ENCODE results near the gene LRRC37A2. TPM values are rescaled to one million over a fixed set of nuclear protein-coding genes. Genes with fewer than 3 reads are reported as not detected.
"Not testable (repeated sequence)": the region's sequence is repeated elsewhere in the genome, so short reads cannot be mapped to it uniquely, and the experiment has no call there.

LRRC37A2 gene
- total and polyA plus RNA-seq, 2 of the 8 experiments (the other 6 are each of a cell fraction or from before 2014, with no cell fraction given) = 4.7 to 10.7 TPM

DNA sequence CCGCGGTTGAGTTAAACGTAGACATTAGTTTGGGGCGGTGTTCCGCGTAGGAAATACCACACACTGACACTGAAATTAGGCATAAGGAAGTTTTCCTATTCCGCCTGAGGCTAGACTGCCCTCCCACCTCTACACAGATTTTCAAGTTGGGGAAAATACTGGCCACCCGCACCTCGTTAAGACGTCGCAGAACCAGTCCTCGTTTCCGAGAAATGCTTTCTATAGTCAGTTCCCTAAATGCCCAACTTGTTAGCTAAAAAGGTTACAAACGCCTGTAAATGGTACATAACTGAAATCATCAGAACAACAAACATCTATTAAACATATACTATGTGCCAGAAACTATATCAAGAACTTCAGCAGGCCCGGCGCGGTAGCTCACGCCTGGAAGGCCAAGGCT lies 67.8 kb downstream of the LRRC37A2 start:
- H2AK5ac ChIP-seq (ENCODE audit: low read depth, low read length); H3K27ac ChIP-seq (ENCODE audit: low read depth, low read length); H3K56ac ChIP-seq (replicated peaks; ENCODE audit: insufficient read length, low read depth, low read length); H2BK20ac ChIP-seq (ENCODE audit: low read length); H3K27me3 ChIP-seq (replicated peaks in 1 of 4; ENCODE audit: control insufficient read depth in 3 of 4, extremely low read depth in 1 of 4, insufficient read depth in 3 of 4, low read length in 3 of 4); H3K23ac ChIP-seq (ENCODE audit: insufficient read length); POLR2A ChIA-PET (ENCODE audit: partially characterized antibody); H3K9me3 ChIP-seq (ENCODE audit: insufficient read depth in 2 of 2, low read depth in 1 of 2, low read length in 1 of 2); H3K18ac ChIP-seq (ENCODE audit: extremely low read depth, low read length); H4K20me1 ChIP-seq (replicated peaks in 1 of 2; ENCODE audit: control insufficient read depth in 1 of 2, insufficient read depth in 2 of 2, low read length in 2 of 2); H2AFZ ChIP-seq (ENCODE audit: low read length); DNase-seq (ENCODE audit: low read depth in 1 of 2, low spot score in 2 of 2); H4K8ac ChIP-seq (ENCODE audit: extremely low read depth, insufficient read depth, low read length); H3K4ac ChIP-seq (replicated peaks; ENCODE audit: insufficient read length, low read depth, low read length); CTCF ChIA-PET (ENCODE audit: partially characterized antibody); FAIRE-seq; H4K91ac ChIP-seq (replicated peaks; ENCODE audit: insufficient read length, low read length); H3K79me1 ChIP-seq (ENCODE audit: low read depth, low read length); H2BK12ac ChIP-seq (ENCODE audit: low read depth, low read length); H3K4me2 ChIP-seq (ENCODE audit: insufficient read depth in 1 of 2, low read depth in 2 of 2, low read length in 2 of 2); H3K79me2 ChIP-seq (ENCODE audit: control insufficient read depth in 1 of 2, insufficient read depth in 2 of 2, low read length in 2 of 2); H3K9ac ChIP-seq (replicated peaks in 1 of 4; ENCODE audit: extremely low read depth in 1 of 4, low read depth in 3 of 4, low read length in 3 of 4); H2BK5ac ChIP-seq (ENCODE audit: low read depth, low read length); H2BK15ac ChIP-seq (ENCODE audit: low read length); H2BK120ac ChIP-seq (replicated peaks; ENCODE audit: low read depth, low read length); H3K4me1 ChIP-seq (replicated peaks in 1 of 4; ENCODE audit: control insufficient read depth in 3 of 4, insufficient read depth in 4 of 4, low read length in 3 of 4); H3K14ac ChIP-seq (ENCODE audit: insufficient read length); H3K23me2 ChIP-seq (ENCODE audit: low read depth, low read length); H3K36me3 ChIP-seq (ENCODE audit: control insufficient read depth in 2 of 4, insufficient read depth in 4 of 4, low read length in 3 of 4); H4K5ac ChIP-seq (ENCODE audit: insufficient read length, low read depth, low read length): not testable (repeated sequence)
- 57% methylated on average over 2 of the region's 18 CpGs; no CpG with 5 or more reads in 1 of the 2 experiments for WGBS, 2 experiments (ENCODE audit: extremely low coverage in 1 of 2, insufficient coverage in 1 of 2, insufficient read length in 1 of 2, insufficient replicate concordance in 2 of 2, low coverage in 1 of 2, low lambda C conversion rate in 2 of 2, missing lambda C conversion rate in 1 of 2)
- H3K4me3 ChIP-seq (ENCODE audit: extremely low read depth in 1 of 4, insufficient read depth in 2 of 4, low read depth in 3 of 4, low read length in 4 of 4) = peak overlapping the region in 1 of 4 experiments; percentile 10; a peak in 1 of 8 replicates

DNA sequence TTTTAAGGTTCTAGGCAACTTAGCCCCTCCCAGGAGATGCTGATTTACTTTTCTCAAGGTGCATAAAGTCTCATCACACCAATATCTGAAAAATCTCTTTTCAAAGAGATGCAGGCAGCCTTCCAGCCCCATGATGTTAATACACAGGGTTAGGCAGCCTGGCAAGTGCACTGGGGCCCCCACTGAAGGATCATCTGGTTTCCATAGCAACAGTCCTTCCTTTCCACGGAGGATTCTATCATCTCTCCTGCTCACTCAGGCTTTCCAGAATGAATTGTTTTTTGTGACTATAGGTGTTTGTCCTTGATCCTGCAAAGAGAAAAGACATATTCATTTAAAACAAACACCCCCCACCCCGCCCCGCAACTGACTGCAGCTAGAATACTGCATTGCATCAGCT lies 73.2 kb downstream of the LRRC37A2 start:
- H4K20me1 ChIP-seq (replicated peaks in 1 of 2; ENCODE audit: control insufficient read depth in 1 of 2, insufficient read depth in 2 of 2, low read length in 2 of 2); H2BK20ac ChIP-seq (ENCODE audit: low read length); H3K9me3 ChIP-seq (ENCODE audit: insufficient read depth in 2 of 2, low read depth in 1 of 2, low read length in 1 of 2); H3K79me1 ChIP-seq (ENCODE audit: low read depth, low read length); H3K4me2 ChIP-seq (ENCODE audit: insufficient read depth in 1 of 2, low read depth in 2 of 2, low read length in 2 of 2); H3K18ac ChIP-seq (ENCODE audit: extremely low read depth, low read length); H3K4ac ChIP-seq (replicated peaks; ENCODE audit: insufficient read length, low read depth, low read length); H2BK15ac ChIP-seq (ENCODE audit: low read length); H3K56ac ChIP-seq (replicated peaks; ENCODE audit: insufficient read length, low read depth, low read length); FAIRE-seq; H2AK5ac ChIP-seq (ENCODE audit: low read depth, low read length); H3K14ac ChIP-seq (ENCODE audit: insufficient read length); H4K91ac ChIP-seq (replicated peaks; ENCODE audit: insufficient read length, low read length); H3K9ac ChIP-seq (replicated peaks in 1 of 4; ENCODE audit: extremely low read depth in 1 of 4, low read depth in 3 of 4, low read length in 3 of 4); H3K27ac ChIP-seq (ENCODE audit: low read depth, low read length); H3K4me1 ChIP-seq (replicated peaks in 1 of 4; ENCODE audit: control insufficient read depth in 3 of 4, insufficient read depth in 4 of 4, low read length in 3 of 4); POLR2A ChIA-PET (ENCODE audit: partially characterized antibody); DNase-seq (ENCODE audit: low read depth in 1 of 2, low spot score in 2 of 2); H3K23me2 ChIP-seq (ENCODE audit: low read depth, low read length); H2BK5ac ChIP-seq (ENCODE audit: low read depth, low read length); H2AFZ ChIP-seq (ENCODE audit: low read length); H2BK12ac ChIP-seq (ENCODE audit: low read depth, low read length); H3K79me2 ChIP-seq (ENCODE audit: control insufficient read depth in 1 of 2, insufficient read depth in 2 of 2, low read length in 2 of 2); CTCF ChIA-PET (ENCODE audit: partially characterized antibody); H2BK120ac ChIP-seq (replicated peaks; ENCODE audit: low read depth, low read length); H3K27me3 ChIP-seq (replicated peaks in 1 of 4; ENCODE audit: control insufficient read depth in 3 of 4, extremely low read depth in 1 of 4, insufficient read depth in 3 of 4, low read length in 3 of 4); H4K8ac ChIP-seq (ENCODE audit: extremely low read depth, insufficient read depth, low read length); H3K23ac ChIP-seq (ENCODE audit: insufficient read length); H3K4me3 ChIP-seq (ENCODE audit: extremely low read depth in 1 of 4, insufficient read depth in 2 of 4, low read depth in 3 of 4, low read length in 4 of 4); H3K36me3 ChIP-seq (ENCODE audit: control insufficient read depth in 2 of 4, insufficient read depth in 4 of 4, low read length in 3 of 4); H4K5ac ChIP-seq (ENCODE audit: insufficient read length, low read depth, low read length): not testable (repeated sequence)
- WGBS, 2 experiments (ENCODE audit: extremely low coverage in 1 of 2, insufficient coverage in 1 of 2, insufficient read length in 1 of 2, insufficient replicate concordance in 2 of 2, low coverage in 1 of 2, low lambda C conversion rate in 2 of 2, missing lambda C conversion rate in 1 of 2) = no CpG with 5 or more reads among the region's 3 CpGs
